Renal cortex interstitium (tissue), 11 donors: Measurements from ENCODE around the gene CHST13. TPM values are rescaled to one million over a fixed set of nuclear protein-coding genes. Genes with fewer than 3 reads are reported as not detected.

Experiments
- DNase-seq, 11 donors: peaks; one replicate each; pipeline ENCODE4 v3.0.0-alpha.2; 2013; ENCODE audit warnings: low read depth in 9 of 11, low spot score in 4 of 11; ENCODE audit errors: extremely low read depth in 1 of 11
- polyA plus RNA-seq, 3 donors: library from polyadenylated mRNA; unstranded; fragments of 120-200 nt; gene quantifications; one replicate each; pipeline ENCODE4 v1.2.1, GENCODE V29; 2013; ENCODE audit not compliant: insufficient read length in 3 of 3

The CHST13 gene
- polyA plus RNA-seq, 3 donors, result 4.5 to 9.7 (median 7.4) TPM

DNA sequence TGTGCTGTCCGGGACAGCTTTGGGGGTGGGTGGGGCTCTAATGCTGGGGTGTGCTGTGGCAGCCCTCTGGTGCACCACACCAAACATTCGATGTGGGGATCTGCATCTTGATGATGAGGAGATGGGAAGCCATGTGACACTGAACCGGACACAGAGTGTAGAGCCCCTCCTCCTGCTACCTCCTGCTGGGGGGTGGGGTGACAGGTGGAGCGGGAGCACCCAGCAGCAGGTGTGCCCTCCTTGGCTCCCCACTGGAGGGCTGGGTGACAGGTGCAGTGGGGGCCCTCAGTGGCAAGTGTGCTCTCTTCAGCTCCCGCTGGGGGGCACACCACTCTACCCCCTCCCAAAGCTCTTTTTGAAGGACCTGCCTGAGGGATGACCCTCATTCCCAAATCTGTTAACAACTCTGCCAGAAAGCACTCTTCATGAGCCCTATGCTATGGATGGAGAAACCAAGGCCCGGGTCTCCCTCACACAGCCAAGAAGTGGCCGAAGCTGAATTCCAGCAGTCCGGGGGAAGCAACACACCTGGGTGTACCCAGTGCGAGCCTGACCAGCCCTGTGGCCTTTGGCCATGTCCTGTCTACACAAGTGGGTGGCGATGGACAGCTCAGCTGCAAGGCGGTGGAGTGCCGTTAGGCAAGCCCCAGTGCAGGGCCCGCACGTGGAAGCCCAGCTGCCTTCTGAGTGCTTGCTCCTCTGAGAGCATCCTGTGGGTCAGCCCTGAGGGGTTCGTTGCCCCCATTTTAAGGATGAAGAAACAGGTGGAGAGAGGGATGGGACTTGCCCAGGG lies 5.8 kb upstream of the CHST13 start:
- DNase-seq, result no peak

DNA sequence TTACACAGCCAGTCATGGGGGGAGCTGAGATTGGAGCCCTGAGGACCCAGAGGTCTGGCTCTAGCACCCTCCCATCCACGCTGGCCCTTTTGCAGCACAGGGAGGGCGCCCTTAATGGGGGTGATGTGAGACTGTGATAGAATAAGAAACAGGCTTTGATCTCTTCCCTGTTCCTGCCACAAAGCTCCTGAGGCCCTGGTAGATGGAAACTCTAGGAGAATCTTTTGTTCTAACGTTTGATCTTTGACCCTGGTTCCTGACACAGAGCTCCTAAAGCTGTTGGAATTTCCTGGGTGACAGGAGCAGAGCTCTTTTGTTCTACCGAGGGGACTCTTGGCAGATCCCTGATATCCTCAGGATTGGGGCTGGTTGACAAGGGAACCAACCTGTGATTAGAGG lies 5.2 kb upstream of the CHST13 start:
- no peak for DNase-seq

DNA sequence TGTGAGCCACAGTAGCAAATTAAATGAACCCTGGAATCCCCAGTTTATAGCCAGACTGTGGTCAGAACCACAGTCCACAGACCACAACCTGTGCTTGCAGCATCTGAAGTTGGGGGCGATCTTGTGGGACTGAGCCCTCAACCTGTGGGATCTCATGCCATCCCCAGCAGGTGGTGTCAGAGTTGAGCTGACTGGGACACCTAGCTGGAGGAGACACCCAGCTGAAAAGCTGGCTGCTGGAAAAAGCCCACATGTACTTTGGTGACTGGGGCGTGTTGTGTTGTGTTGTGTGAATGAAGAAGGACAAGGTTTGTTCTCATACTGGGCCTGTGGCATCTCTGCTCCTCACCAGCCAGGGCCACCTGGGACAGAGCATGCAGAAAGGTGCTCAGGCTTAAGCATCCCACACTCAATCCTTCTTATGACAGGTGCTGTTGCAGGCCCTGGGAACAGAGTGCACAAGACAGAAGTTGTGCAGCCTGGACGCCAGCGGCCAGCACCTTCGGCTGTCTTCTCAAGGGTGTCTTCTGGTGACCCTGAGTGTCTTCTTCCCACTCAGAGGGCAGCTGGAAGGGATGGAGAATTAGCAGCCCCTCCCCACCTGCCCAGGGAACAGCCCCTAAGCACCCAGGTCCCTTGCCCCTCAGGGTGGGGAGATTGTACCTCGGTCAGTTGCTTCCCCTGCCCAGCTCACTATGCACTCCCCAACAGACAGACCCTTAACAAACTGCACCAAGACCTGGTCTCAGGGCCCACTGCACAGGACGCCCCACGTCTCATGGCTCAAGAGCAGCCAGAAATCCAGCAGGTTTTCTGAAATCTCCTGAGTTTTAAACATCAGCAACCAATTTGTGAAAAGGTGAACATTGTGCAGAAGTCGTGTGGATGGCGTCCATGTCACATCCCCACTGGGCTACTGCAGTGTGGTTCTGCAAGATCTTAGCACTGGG lies 4.2 kb upstream of the CHST13 start:
- DNase-seq, result no peak

DNA sequence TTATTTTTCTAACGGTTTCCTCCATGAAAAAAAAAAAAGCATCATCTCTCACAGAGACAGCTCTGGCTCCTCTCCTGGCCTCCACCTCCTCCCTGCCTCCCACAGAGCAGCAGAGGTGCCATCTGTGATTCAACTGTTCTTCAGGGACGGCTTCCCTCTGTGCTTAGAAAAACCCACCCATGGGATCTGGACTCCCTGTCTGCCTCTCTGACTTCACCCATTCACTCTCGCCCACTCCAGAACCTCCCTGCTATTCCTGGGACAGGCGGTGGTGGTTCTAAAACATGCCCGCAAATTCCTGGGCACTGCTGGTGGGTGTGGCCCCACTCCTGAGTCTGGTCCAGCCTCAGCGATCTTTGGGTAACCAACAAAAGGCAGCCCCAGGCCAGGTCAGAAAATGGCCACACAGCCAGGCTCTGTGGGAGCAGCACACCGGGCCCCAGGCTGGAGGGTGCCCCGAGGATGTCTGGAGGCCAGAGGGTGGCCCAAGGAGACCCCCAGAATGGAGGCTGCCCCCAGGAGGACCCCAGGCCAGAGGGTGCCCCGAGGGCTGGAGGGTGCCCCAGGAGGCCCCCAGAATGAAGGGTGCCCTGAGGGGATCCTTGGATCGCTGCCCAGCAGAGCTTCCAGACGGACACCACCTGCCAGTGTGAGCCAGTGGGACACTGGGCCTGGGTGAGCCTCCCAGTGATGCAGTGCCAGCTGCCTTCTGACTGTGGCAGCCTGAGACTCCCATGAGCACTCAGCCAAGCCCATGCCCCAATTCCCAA lies 2.6 kb upstream of the CHST13 start:
- no peak for DNase-seq

DNA sequence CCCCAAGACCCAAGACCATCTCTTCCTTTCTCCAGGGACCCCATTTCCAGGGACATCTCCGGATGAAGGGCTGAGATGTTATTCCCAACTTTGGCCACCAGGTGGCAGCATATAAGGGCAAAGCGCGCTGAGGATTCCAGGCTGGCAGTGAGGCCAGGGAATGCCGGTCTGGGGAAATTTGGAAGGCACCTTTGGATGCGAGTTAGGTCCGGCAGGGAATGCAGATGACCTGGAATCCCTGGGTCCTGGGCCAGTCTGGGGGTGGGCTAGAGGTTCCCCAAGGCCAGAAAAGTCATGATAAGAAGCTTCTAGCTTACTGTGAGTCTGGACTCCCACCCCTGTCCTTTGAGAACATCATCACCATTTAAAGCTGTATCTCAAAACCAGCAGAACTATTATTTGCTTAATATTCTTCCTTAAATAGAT lies 1.6 kb upstream of the CHST13 start:
- peak in 6 of 11 donors; percentile 20 to 53 (median 42) for DNase-seq

DNA sequence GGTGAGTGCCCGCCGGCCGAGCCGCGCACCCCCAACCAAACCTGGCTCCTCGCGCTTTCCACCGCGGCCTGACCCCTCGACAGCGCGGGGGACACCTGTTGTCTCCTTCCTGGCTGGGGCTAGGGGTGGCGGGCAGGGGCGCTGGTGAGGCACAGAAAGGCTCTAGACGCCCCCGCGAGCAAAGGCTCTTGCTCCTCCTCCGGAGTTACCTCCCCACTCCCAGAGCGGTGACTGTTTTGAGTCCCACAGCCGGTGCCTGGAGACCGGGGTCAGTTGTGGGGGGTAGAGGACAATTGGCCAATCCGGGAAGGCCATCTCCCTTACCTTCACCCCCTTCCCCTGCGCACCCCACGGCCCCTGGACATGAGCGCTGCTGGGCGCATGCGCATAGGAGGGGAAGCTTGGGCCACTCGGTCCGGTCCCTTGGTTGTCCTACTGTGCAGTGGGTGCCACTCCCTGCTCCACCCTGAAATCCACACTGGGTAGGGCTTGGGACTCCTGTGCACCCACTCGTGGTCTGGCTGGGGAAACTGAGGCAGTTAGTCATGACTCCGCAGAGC lies 554 bp downstream of the CHST13 start:
- DNase-seq, result peak in 1 of 11 donors; percentile 20

DNA sequence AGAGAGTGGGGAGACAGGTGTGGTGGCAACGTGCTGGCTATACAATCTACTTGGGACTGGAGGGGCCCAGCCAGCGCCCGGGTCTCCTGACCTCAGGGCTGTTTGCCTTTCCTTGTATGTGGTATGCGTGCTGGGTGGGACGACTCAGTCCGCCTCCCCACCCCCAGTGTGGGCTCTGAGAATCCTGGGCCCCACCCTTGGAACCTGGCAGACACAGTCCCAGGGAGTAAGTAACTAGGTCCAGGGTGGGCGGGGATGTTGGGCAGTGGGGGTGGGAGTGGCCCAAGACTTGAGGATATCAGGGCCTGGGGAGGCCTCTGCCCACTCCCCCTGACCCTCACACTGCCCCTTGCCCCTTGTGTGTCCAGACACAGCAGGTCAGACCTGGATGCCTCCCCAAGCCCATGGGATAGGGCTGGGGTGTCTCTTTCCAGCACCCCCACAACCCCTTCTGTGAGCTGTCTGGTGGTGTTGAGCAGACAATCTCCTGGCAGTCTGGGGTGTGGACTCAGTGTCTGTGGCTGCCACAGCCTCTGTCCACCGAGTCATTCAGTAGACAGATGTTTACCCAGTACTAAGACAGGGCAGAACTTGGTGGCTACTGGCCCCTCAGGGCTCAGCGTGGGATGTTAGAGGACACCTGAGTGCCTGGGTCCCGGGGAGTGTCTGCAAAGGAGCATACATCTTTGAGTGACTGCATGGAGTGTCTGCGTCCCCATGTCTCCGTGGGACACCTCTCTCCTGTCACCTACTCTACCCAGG lies 1.3 kb downstream of the CHST13 start:
- DNase-seq, result no peak

DNA sequence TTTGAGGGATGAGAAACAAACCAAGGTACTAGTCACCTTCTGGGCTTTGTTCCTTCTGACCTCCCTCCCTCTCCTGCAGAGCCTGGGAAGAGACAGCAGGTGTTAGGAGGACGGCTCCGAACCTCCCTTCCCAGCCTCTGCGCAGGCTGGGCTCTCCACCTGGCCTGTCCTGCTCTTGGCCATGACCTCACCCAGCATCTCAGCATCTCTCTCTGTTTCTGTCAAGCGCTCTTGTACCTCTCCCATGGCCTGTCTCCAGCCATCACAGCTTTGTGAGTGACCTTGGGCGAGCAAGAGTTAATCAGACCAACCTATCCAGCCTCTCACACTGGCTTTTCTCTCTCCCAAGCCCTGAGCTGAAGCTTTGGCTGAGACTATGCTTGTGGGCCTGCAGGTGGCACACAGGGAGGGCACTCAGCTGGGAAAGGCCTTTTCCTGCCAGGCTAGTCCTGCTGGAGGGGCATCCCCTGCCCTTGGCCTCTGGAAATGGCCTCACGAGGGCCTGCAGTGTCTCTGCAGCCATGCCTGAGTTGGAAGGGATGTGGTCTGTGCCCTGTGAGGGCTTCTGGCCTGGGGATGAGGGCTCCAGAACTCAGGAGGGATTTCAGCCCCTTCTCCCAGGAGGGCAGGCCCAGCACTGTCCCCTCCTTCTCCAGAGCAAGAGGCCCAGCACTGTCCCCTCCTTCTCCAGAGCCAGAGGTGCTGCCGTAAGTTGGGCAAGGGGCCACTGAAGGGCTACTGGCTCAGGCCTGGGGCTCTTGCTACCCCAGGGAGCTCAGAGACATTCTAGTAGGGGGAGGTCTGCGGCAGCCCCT lies 2.1 kb downstream of the CHST13 start:
- DNase-seq, result no peak

DNA sequence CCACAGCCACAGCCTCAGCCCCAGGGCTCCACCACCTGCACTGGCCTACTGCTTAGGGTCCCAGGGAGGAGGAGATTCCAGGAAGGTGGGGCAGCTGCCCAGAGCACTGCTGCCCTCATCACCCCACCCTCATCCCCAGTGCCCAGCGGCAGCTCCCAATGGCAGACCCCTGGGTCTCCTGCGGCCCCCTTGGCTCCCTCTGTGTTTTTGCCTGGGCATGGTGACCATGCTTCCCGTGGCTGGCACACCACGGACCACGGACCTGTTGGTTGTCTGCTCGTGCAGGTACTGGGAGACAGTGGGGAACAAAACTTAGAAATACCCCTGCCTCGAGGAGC lies 2.7 kb downstream of the CHST13 start:
- no peak for DNase-seq

DNA sequence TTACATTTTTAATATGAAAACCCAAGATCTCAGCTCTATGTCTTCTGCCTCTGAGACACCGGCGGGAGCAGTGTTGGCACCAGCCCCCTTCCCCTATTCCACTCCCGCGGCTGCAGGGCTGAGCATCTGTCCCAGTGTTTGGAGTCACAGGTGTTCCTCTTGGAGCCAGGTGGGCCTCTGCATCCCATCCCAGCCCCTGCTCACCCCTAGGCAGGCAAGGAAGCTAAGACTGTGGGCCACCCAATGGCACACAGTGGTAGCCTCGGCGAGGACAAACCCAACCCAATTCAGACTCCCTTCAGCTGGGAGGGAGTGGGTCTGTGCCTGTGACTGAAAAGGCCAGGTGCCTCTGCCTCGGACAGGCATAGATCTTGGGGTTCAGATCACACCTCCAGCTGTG lies 3.1 kb downstream of the CHST13 start:
- no peak for DNase-seq

DNA sequence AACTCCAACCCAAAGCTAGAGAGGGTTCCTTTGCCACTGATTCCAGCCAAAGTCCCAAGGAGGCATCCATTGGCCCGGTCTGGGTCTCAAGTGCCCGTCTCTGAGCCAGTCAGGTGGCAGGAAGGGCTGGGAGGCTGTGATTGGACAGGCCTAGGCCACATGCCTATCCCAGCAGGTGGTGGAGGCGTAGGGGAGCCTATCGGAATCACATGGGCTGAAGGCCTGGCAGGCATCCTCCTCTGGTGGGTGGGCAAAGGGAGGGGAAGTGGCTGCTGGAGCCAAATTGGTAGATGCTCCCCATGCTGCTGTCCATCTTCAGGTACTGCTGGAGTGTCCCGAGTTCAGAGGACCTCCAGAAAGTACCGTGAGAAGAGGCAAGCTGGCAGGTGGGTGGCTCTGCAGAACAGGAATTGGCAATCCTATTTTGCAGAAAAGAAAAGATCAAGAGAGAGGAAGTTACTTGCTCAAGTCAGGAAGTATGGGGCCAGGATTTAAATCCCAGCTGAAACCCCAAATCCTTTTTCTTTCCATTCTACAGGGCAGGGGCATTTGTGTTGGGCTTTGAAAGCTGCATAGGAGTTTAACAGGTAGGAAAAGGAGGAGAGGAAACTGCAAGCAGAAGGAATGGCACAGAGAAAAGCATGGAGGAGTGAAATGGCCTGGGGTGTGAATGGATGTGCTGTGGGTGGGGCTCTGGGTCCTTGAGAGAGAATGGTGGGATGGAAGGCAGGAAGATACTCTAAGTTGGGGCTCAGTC lies 3.7 kb downstream of the CHST13 start:
- no peak for DNase-seq

DNA sequence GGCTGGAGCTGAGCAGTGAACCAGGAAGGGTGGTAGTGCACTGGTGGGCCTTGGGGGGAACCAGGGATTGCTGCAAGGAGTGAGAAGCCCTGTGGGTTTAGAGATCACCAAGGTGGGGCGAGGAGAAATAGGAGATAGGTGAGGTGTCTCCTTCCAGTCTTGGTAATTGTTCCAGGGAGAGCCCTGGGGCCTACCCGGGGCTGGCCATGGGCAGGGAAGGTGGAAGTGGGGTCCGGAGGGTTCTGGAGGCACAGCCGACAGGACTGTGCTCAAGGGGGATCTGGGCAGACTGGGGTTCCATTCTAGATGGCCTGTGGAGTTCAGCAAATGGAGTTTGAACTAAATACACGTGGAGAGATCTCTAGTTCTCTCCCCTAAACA lies 4.5 kb downstream of the CHST13 start:
- DNase-seq, result no peak

DNA sequence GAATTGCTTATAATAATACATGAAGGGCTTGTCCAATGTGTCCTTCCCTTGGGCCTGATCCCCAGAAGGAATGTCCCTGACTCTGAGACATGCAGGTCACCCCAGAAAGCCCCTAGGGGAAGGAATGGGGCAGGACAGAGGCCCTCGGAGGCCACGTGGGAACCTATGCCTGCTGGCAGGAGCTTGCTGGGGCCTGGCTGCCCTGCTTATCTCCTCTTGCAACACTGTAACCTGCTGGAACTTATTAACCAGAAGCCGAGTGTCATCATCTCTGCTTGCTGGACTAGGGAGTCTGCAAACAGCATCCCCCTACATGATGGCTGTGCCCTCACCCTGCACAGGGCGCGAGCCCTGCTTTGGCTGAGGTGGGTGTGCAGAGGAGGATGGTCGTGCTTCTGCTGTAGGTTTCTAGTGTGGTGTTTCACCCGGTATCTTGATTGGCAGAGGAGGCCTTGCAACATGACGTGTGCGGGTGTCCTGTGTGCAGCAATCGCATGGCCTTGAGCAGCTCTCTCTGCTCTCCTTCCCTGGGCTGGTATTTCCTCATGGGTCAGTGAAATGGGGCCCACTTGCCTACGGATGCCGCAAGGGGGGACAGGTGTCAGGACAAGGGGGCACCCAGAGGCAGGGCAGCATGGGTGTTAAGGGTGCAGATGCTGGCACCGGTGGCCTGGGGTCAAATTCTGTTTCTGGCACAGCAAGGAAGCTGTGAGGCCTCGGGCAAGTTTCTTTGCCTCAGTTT lies 5.0 kb downstream of the CHST13 start:
- DNase-seq, result peak in 2 of 11 donors; percentile 7 to 57

DNA sequence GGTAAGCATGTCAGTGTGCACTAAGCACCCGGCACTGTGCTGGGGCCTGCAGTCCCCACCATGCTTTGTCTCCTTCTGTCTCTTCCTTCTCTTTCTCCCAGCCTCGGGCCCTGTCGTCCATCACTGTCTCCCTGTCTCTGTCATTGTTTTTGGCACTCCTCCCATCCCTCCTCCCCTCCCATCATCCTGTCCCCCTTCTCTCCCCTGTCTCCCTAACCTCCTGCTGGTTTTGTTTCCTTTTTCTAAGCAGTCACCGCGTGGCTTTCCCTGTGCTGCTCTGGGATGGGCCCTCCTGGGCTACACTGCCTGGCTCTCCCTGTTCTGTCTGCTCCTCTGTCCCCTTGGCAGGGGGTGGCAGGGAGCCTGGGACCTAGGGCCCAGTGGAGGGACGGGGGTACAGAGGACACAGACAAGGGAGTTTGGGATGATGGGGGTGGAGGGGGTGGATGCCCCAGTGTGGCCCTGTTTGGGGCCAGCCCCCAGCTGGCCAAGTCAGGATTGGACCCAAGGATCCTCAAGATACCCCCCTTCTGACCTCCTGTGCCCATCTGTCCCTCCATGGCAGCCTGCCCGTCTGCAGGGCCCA lies 5.7 kb downstream of the CHST13 start:
- no peak for DNase-seq

DNA sequence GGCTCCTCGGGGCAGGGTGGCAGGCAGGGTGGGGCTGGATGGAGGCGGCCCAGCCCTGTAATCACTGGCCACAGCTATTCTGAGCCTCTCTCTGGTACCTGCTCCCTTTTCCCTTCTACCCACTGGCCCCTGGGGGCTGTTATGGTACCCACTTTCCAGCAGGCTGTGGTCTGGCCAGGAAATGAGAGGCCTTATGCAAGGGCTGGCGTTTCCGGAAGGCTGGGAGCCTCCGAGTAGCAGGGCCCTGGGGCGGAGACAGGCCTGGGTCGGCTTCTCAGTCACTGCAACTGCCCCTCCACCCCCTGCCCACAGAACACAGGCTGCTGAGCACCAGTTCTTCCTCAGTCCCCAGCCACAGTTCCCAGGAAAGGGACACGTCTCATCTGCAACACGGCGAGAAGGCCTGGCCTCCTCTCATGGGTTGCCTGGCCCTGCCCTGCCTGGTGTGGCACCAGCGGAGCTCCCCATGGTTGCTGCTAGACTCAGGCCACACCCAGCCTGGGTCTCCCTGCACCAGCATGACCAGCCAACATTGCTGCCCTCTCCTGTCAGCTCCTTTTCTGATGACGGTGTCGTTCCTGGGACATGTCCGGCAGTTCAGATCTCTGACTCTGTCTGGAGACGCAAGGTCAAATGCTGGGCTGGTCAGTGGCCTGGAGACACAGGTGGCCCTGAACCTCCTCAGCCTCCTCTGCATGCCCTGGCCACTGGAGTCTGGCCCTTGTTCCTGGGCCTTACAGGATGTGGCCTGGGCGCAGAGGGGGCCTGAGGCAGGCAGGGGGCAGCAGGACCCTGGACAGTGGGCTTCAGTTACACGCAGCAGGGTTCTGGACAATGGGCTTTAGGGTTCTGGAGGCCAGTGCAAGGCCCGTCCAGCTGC lies 6.5 kb downstream of the CHST13 start:
- no peak for DNase-seq
